Measurements from ENCODE around the gene CANT1. TPM values are rescaled to one million over a fixed set of nuclear protein-coding genes. Genes with fewer than 3 reads are reported as not detected.

CANT1 gene
- total RNA-seq, 1 donor: 49.2 TPM

GRCh38 chr17:78991017-78991738 is 18.4 kb downstream of the CANT1 start:
- no peak overlapping the region for H3K4me3 ChIP-seq (ENCODE audit: insufficient read depth, low read length)
- peaks cover 42% of the 10 kb centered on the region for H3K79me2 ChIP-seq (ENCODE audit: insufficient read depth, low read length)
- H4K20me1 ChIP-seq (ENCODE audit: insufficient read depth, low read length): peaks cover 21% of the 10 kb centered on the region
- peaks cover 50% of the 10 kb centered on the region for H3K36me3 ChIP-seq (ENCODE audit: insufficient read depth, low read length)
- no peak for TF ChIP-seq CTCF (IDR thresholded peaks at IDR 0.05; ENCODE audit: extremely low read depth, low read depth, low read length)
- no peak overlapping the region for H3K4me2 ChIP-seq (ENCODE audit: insufficient read depth, low read length)
- peak; percentile 79 for DNase-seq (ENCODE audit: insufficient read length, low spot score, missing footprints)
- H3K4me1 ChIP-seq (ENCODE audit: insufficient read depth, low read length): peaks cover 10% of the 10 kb centered on the region
- no peak overlapping the region for H3K27ac ChIP-seq (ENCODE audit: low read depth, low read length)
- H2AFZ ChIP-seq (ENCODE audit: low read length): no peak overlapping the region
- no peaks in the 10 kb centered on the region for H3K9me3 ChIP-seq (ENCODE audit: low read depth, low read length)
- H3K27me3 ChIP-seq (ENCODE audit: insufficient read depth, low read length): no peaks in the 10 kb centered on the region

- Histone ChIP-seq H3K36me3 (ENCODE audit: insufficient read depth, low read length) (peaks cover 48% of the 10 kb centered on the region), H3K27ac (ENCODE audit: low read depth, low read length) (no peak overlapping the region), H4K20me1 (ENCODE audit: insufficient read depth, low read length) (peaks cover 16% of the 10 kb centered on the region), H3K4me3 (ENCODE audit: insufficient read depth, low read length) (no peak overlapping the region), H2AFZ (ENCODE audit: low read length) (no peak overlapping the region), H3K4me1 (ENCODE audit: insufficient read depth, low read length) (peaks cover 11% of the 10 kb centered on the region), H3K27me3 (ENCODE audit: insufficient read depth, low read length) (no peaks in the 10 kb centered on the region), H3K4me2 (ENCODE audit: insufficient read depth, low read length) (no peak overlapping the region), H3K9me3 (ENCODE audit: low read depth, low read length) (no peaks in the 10 kb centered on the region), H3K79me2 (ENCODE audit: insufficient read depth, low read length) (peaks cover 35% of the 10 kb centered on the region)
- TF ChIP-seq CTCF (IDR thresholded peaks at IDR 0.05; ENCODE audit: extremely low read depth, low read depth, low read length): no peak
- DNase-seq (ENCODE audit: insufficient read length, low spot score, missing footprints): peak; percentile 39
Observed at GRCh38 chr17:78990349-78991016, 19.1 kb downstream of the CANT1 start.

GRCh38 chr17:78988152-78988551 is 21.4 kb downstream of the CANT1 start:
- H3K9me3 ChIP-seq (ENCODE audit: low read depth, low read length): no peaks in the 10 kb centered on the region
- H3K4me2 ChIP-seq (ENCODE audit: insufficient read depth, low read length): no peak overlapping the region
- no peak overlapping the region for H3K4me3 ChIP-seq (ENCODE audit: insufficient read depth, low read length)
- H3K4me1 ChIP-seq (ENCODE audit: insufficient read depth, low read length): peaks cover 11% of the 10 kb centered on the region
- peaks cover 30% of the 10 kb centered on the region for H3K36me3 ChIP-seq (ENCODE audit: insufficient read depth, low read length)
- H2AFZ ChIP-seq (ENCODE audit: low read length): no peak overlapping the region
- no peak for DNase-seq (ENCODE audit: insufficient read length, low spot score, missing footprints)
- peaks cover 16% of the 10 kb centered on the region for H3K79me2 ChIP-seq (ENCODE audit: insufficient read depth, low read length)
- H4K20me1 ChIP-seq (ENCODE audit: insufficient read depth, low read length): peaks cover 9% of the 10 kb centered on the region
- no peaks in the 10 kb centered on the region for H3K27me3 ChIP-seq (ENCODE audit: insufficient read depth, low read length)
- no peak for TF ChIP-seq CTCF (IDR thresholded peaks at IDR 0.05; ENCODE audit: extremely low read depth, low read depth, low read length)
- H3K27ac ChIP-seq (ENCODE audit: low read depth, low read length): no peak overlapping the region

DNA sequence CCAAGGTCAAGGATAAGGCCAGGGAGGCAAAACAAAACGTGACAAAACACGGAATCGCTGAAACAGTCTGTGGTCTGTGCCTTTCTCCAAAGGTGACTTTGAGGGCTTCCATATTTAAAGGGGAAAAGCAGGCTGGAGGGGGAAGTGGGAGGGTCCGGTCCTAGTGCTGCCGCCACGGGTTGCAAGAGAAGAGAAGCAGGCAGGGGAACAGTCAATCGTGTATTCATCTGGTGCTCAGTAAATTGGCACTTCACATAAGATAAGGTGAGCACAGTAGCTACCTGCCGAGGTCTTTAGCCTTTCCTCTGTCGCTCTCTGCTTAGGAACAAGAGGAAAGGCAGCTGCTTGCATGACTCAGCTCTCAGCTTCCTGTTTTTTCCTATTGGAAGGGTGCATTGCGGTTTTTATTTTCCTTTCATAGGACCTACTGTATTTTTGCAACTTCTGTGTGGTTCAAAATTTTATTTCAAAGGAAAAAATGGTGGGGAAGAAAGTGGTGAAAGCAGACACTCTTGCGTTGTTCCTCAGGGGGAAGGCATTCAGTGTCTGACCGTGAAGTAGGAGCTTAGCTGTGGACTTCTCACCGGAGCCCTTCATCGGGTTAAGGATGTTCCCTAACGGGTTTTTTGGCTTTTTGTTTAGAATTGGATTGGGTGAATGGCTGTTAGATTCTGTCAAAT is 22.8 kb downstream of the CANT1 start:
- no peaks in the 10 kb centered on the region for H3K9me3 ChIP-seq (ENCODE audit: low read depth, low read length)
- H3K4me2 ChIP-seq (ENCODE audit: insufficient read depth, low read length): peak overlapping the region; percentile 94
- peak overlapping the region; percentile 79 for H2AFZ ChIP-seq (ENCODE audit: low read length)
- peaks cover 4% of the 10 kb centered on the region for H3K79me2 ChIP-seq (ENCODE audit: insufficient read depth, low read length)
- peak overlapping the region; percentile 57 for H3K27ac ChIP-seq (ENCODE audit: low read depth, low read length)
- H4K20me1 ChIP-seq (ENCODE audit: insufficient read depth, low read length): no peaks in the 10 kb centered on the region
- DNase-seq (ENCODE audit: insufficient read length, low spot score, missing footprints): peak; percentile 93
- no peaks in the 10 kb centered on the region for H3K27me3 ChIP-seq (ENCODE audit: insufficient read depth, low read length)
- H3K36me3 ChIP-seq (ENCODE audit: insufficient read depth, low read length): peaks cover 18% of the 10 kb centered on the region
- H3K4me3 ChIP-seq (ENCODE audit: insufficient read depth, low read length): peak overlapping the region; percentile 70
- peaks cover 11% of the 10 kb centered on the region for H3K4me1 ChIP-seq (ENCODE audit: insufficient read depth, low read length)
- no peak for TF ChIP-seq CTCF (IDR thresholded peaks at IDR 0.05; ENCODE audit: extremely low read depth, low read depth, low read length)
